ENCODE measurements around the gene DOCK2.

GRCh38 chr5:169606279-169606678 lies 30.8 kb upstream of the DOCK2 start:
- TF ChIP-seq EZH2 (IDR thresholded peaks at IDR 0.05; ENCODE audit: borderline replicate concordance, low read depth, low read length, severe bottlenecking): no peak
- no peak for TF ChIP-seq CTCF (IDR thresholded peaks at IDR 0.05; ENCODE audit: borderline replicate concordance, extremely low read depth, low read length, poor library complexity, severe bottlenecking)
